Caco-2 (cell line): ENCODE measurements around the gene CCRL2. TPM values are rescaled to one million over a fixed set of nuclear protein-coding genes. Genes with fewer than 3 reads are reported as not detected.

ENCODE experiments used
- BruUV-seq: library from RNA; stranded (reverse); fragments of 400-500 nt; replicated peaks from 2 replicates; lab custom pipeline; 2021; lab: Mats Ljungman, UMichigan
- CTCF ChIA-PET: fragments of 300-600 bp; sonication (Branson Sonifier 250); formaldehyde crosslinking; loops from one replicate; lab custom pipeline; 2022; ENCODE audit warnings: antibody characterized with exemption; lab: Charles Lee
- POLR2A ChIA-PET: fragments of 300-600 bp; sonication (Branson Sonifier 250); formaldehyde crosslinking; loops from one replicate; lab custom pipeline; 2022; ENCODE audit warnings: antibody characterized with exemption; lab: Charles Lee
- DNase-seq, 2 experiments: peaks; one replicate each; pipeline versions ENCODE4 v3.0.0 to v3.0.0-alpha.2; 2020 to 2022
- H3K27me3 ChIP-seq: replicated peaks from 2 replicates; pipeline ENCODE4 v1.6.0; 2011; ENCODE audit warnings: low read length; ENCODE audit not compliant: control insufficient read depth, insufficient read depth
- H3K36me3 ChIP-seq: 2 replicates; pipeline ENCODE4 v1.5.1; 2011; ENCODE audit warnings: low read length; ENCODE audit not compliant: control insufficient read depth, insufficient read depth
- H3K4me1 ChIP-seq: fragments of 250-450 bp; sonication (Bioruptor Pico); 2 replicates; pipeline ENCODE4 v1.5.1; 2020; ENCODE audit warnings: mild to moderate bottlenecking
- H3K4me3 ChIP-seq: 2 replicates; pipeline ENCODE4 v1.5.1; 2011; ENCODE audit warnings: low read depth, mild to moderate bottlenecking, control low read depth, low read length
- H3K9me3 ChIP-seq: fragments of 250-450 bp; sonication (Bioruptor Pico); 2 replicates; pipeline ENCODE4 v1.5.1; 2020; ENCODE audit warnings: mild to moderate bottlenecking, moderate library complexity
- H3K27ac Mint-ChIP-seq: one replicate; pipeline ENCODE4 v1.8.0; 2022; ENCODE audit warnings: mixed read lengths; ENCODE audit not compliant: unreplicated experiment
- H3K27me3 Mint-ChIP-seq: one replicate; pipeline ENCODE4 v1.8.0; 2022; ENCODE audit warnings: mixed read lengths; ENCODE audit not compliant: insufficient read depth, unreplicated experiment
- H3K36me3 Mint-ChIP-seq: one replicate; pipeline ENCODE4 v1.8.0; 2022; ENCODE audit warnings: mild to moderate bottlenecking, mixed read lengths; ENCODE audit not compliant: insufficient read depth, unreplicated experiment
- H3K4me1 Mint-ChIP-seq: one replicate; pipeline ENCODE4 v1.8.0; 2022; ENCODE audit warnings: low read depth, mixed read lengths; ENCODE audit not compliant: unreplicated experiment
- H3K4me3 Mint-ChIP-seq: one replicate; pipeline ENCODE4 v1.8.0; 2022; ENCODE audit warnings: mild to moderate bottlenecking, moderate library complexity, mixed read lengths; ENCODE audit not compliant: unreplicated experiment
- H3K9me3 Mint-ChIP-seq: one replicate; pipeline ENCODE4 v1.8.0; 2022; ENCODE audit warnings: mixed read lengths; ENCODE audit not compliant: unreplicated experiment
- intact Hi-C: fragments of 100-400 bp; cut with micrococcal nuclease; formaldehyde crosslinking; loops from one replicate; pipeline ENCODE4 v1.10.0; 2022; ENCODE audit not compliant: unreplicated experiment
- total RNA-seq: library from RNA; stranded (reverse); gene quantifications from 2 replicates; pipeline ENCODE4 v1.2.3, GENCODE V29; 2022
- TF ChIP-seq, protein P1 (sequence below), 2 experiments: fragments of 200-600 bp in 1 of 2; IDR thresholded peaks; 1 replicate in 1 of 2; 2 replicates in 1 of 2; pipeline versions ENCODE4 v1.5.1 to v1.8.0; 2011 to 2022; ENCODE audit warnings: antibody characterized with exemption in 1 of 2, control low read depth in 1 of 2, inconsistent platforms in 1 of 2, low read depth in 1 of 2, low read length in 1 of 2, mild to moderate bottlenecking in 1 of 2, moderate library complexity in 1 of 2; ENCODE audit not compliant: insufficient read depth in 1 of 2, severe bottlenecking in 1 of 2, unreplicated experiment in 1 of 2

CCRL2 gene
- total RNA-seq, 1 experiment from 2014 or later, result 1.0 TPM

DNA sequence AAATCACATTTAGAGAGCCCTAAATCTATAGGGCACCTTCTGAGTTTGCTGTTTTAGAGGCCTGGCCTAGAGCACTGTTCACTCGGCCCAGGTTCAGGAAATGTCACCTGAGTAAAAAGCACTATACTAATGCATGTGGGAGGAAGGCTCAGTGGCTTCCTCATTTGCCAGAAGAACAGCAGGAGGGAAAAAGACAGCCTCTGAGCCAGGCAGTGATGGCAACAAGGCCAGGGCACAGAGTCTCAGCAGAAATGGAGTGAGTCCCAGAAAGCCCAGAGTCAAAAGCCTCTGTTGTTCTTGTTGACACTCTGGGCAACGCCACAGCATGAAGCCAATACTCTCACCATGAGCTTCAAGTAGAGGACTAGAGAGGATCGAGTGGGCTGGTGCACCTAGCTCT, 31.8 kb downstream of the CCRL2 start:
- no peak overlapping the region for H3K4me3 Mint-ChIP-seq
- no peaks in the 10 kb centered on the region for H3K36me3 Mint-ChIP-seq
- Histone ChIP-seq H3K9me3 (no peaks in the 10 kb centered on the region; the same call in 1 of the 2 replicates), H3K4me3 (no peak overlapping the region), H3K36me3 (no peaks in the 10 kb centered on the region), H3K27me3 (no peaks in the 10 kb centered on the region), H3K4me1 (peaks cover under 1% of the 10 kb centered on the region; the same call in 1 of the 2 replicates)
- intact Hi-C loops, result no loop called here
- DNase-seq, result no peak
- POLR2A ChIA-PET, result no interaction called here
- peaks cover 10% of the 10 kb centered on the region for H3K9me3 Mint-ChIP-seq
- CTCF ChIA-PET, result no interaction called here
- H3K27me3 Mint-ChIP-seq, result no peaks in the 10 kb centered on the region
- TF ChIP-seq, protein P1, sequence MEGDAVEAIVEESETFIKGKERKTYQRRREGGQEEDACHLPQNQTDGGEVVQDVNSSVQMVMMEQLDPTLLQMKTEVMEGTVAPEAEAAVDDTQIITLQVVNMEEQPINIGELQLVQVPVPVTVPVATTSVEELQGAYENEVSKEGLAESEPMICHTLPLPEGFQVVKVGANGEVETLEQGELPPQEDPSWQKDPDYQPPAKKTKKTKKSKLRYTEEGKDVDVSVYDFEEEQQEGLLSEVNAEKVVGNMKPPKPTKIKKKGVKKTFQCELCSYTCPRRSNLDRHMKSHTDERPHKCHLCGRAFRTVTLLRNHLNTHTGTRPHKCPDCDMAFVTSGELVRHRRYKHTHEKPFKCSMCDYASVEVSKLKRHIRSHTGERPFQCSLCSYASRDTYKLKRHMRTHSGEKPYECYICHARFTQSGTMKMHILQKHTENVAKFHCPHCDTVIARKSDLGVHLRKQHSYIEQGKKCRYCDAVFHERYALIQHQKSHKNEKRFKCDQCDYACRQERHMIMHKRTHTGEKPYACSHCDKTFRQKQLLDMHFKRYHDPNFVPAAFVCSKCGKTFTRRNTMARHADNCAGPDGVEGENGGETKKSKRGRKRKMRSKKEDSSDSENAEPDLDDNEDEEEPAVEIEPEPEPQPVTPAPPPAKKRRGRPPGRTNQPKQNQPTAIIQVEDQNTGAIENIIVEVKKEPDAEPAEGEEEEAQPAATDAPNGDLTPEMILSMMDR (IDR thresholded peaks at IDR 0.05; ENCODE audit: insufficient read depth in 1 of 2, low read depth in 1 of 2, low read length in 1 of 2, severe bottlenecking in 1 of 2, unreplicated experiment in 1 of 2), result no peak
- no peak overlapping the region for H3K27ac Mint-ChIP-seq
- no peaks in the 10 kb centered on the region for H3K4me1 Mint-ChIP-seq
- BruUV-seq, result no TSS peak

- BruUV-seq, result no TSS peak
- Mint-ChIP-seq H3K4me3 (no peak overlapping the region), H3K9me3 (no peaks in the 10 kb centered on the region), H3K27ac (no peak overlapping the region), H3K36me3 (no peaks in the 10 kb centered on the region), H3K27me3 (no peaks in the 10 kb centered on the region), H3K4me1 (no peaks in the 10 kb centered on the region)
- TF ChIP-seq, protein P1 (IDR thresholded peaks at IDR 0.05; ENCODE audit: insufficient read depth in 1 of 2, low read depth in 1 of 2, low read length in 1 of 2, severe bottlenecking in 1 of 2, unreplicated experiment in 1 of 2), result no peak
- intact Hi-C loops, result no loop called here
- Histone ChIP-seq H3K36me3 (no peaks in the 10 kb centered on the region), H3K27me3 (no peaks in the 10 kb centered on the region), H3K4me1 (no peaks in the 10 kb centered on the region), H3K4me3 (no peak overlapping the region), H3K9me3 (no peaks in the 10 kb centered on the region; the same call in 1 of the 2 replicates)
- DNase-seq, result no peak
- ChIA-PET CTCF (no interaction called here), POLR2A (no interaction called here)
Measured at GRCh38 chr3:46440531-46441294, 33.7 kb downstream of the CCRL2 start.

DNA sequence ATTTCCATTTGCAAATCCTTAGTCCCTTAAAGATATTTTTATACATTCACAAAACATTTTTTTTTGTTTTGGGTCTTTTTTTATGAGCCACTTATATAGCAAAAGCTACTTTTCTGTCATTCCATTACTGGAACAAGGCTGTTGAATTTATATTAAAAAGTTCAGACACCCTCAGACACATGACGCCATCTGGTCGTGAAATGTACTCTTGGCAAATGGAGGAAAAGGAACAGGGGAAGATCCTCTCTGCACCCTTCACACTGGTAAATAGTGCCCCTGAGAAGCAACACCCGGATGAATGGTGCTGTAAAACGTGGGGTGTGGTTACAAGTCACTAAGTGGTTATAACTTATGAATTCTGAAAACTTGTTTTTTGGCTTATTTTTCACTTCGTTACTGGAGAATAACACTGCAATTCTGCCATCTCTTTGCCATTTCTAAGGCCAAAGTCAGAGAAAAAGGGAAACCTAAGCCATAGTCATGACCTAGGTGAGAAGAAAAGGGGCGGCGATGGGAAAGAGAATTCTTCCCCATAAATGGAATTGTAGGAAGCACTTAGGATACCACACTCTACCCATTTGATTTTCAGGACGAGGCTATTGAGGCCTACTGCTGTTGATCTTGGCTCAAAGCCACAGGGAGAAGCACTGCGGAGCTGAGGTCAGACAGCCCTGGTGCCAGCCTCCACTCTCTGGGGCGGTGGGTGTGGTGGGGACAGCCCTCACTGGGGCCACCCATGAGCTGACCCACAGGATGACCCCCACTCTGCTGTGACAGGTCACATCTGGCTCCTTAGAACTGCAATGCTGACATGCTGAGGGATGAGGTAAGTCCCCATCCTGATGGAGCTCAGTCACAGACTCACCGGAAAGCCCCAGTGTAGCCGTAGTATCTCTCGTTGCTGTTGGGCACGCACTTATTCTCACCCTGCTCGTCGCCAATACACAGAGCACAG, 35.8 kb downstream of the CCRL2 start:
- Histone ChIP-seq H3K36me3 (no peaks in the 10 kb centered on the region), H3K9me3 (no peaks in the 10 kb centered on the region), H3K4me1 (no peaks in the 10 kb centered on the region), H3K4me3 (no peak overlapping the region), H3K27me3 (no peaks in the 10 kb centered on the region)
- BruUV-seq, result no TSS peak
- no peak for DNase-seq
- Mint-ChIP-seq H3K27me3 (no peaks in the 10 kb centered on the region), H3K4me1 (no peaks in the 10 kb centered on the region), H3K9me3 (no peaks in the 10 kb centered on the region), H3K4me3 (no peak overlapping the region), H3K36me3 (no peaks in the 10 kb centered on the region), H3K27ac (no peak overlapping the region)
- intact Hi-C loops, result no loop called here
- ChIA-PET CTCF (no interaction called here), POLR2A (no interaction called here)
- TF ChIP-seq, protein P1 (IDR thresholded peaks at IDR 0.05; ENCODE audit: insufficient read depth in 1 of 2, low read depth in 1 of 2, low read length in 1 of 2, severe bottlenecking in 1 of 2, unreplicated experiment in 1 of 2), result no peak
